ENCODE results near the gene AKAP3.

- TF ChIP-seq CTCF (IDR thresholded peaks at IDR 0.05; ENCODE audit: insufficient read depth, low read length, poor library complexity, severe bottlenecking) (no peak), EZH2phosphoT487 (conservative IDR thresholded peaks at IDR 0.05; ENCODE audit: low read length) (no peak)
These were observed 30.9 kb upstream of the AKAP3 start for GRCh38 chr12:4679711-4680110.
